Midbrain (tissue), 1 donor: ENCODE results near the gene FOXK1.

Source experiments
- DNase-seq: peaks from one replicate; lab custom pipeline; 2025; lab: John Stamatoyannopoulos, UW

FOXK1 gene

DNA sequence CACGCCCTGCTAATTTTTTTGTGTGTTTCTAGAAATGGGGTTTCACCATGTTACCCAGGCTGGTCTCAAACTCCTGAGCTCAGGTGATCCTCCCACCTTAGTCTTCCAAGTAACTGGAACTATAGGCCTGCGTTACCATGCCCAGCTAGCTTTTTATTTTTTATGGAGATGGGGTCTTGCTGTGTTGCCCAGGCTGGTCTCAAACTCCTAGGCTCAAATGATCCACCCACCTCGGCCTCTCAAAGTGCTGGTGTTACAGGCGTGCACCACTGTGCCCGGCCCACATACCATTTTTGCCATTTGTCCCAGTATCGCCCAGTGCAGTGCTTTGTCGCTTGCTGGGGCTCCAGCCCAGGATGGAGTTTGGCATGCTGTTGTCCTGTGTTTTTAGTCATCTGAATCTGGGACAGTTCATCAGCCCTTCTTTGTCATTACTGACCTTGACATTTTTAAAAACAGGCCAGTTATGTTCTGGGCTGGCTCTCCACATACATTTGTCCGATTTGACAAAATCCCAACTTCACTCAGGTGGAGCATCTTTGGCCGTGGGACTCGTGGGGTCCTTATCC is 16.7 kb downstream of the FOXK1 start:
- no peak for DNase-seq

DNA sequence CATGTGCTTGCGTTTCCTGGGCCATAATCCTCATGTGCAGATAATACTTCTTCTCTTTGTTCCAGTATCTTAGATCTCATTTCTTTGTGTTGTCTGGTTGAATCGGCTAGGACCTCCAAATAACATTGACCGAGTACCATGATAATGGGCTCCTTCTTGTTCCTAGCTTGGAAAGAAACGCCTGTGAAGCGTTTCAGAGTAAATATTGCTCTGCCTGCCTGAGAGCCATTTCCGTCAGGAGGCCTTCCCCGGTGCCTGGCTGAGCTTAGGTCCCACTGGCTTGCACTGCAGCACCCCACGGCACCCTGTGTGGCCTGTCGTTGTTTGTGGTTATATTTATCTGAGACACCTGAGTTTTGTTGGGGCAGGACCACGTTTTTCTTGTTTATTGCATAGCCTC is 17.7 kb downstream of the FOXK1 start:
- DNase-seq: no peak

- DNase-seq: no peak
These were observed 18.6 kb downstream of the FOXK1 start for GRCh38 chr7:4700577-4701235.

DNA sequence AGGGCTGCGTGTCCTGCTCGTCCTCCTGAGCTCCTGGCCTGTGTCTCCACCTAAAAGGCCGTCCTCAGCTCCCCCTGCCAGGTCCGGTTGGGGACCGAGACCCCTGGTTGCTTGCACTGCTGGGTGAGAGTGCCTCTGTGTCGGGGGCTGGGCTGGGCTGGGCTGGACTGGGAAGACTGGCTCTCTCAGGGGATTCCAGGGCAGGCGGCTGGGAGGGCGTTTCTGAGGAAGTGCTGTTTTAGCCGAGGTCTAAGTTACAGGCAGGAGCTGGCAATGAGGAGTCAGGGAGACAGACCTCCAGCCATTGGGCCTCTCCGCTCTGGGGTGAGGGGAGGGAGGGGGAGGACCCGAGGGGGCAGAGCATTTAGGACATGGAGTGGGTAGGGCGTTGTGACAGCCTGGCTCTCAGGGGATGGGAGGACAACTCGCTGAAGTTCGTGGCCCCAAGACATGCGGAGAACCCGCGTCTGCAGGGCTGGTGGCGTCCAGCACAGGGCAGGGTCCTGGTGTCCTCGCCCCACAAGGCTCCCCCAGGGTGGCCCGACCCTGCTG is 20.9 kb downstream of the FOXK1 start:
- DNase-seq: no peak

DNA sequence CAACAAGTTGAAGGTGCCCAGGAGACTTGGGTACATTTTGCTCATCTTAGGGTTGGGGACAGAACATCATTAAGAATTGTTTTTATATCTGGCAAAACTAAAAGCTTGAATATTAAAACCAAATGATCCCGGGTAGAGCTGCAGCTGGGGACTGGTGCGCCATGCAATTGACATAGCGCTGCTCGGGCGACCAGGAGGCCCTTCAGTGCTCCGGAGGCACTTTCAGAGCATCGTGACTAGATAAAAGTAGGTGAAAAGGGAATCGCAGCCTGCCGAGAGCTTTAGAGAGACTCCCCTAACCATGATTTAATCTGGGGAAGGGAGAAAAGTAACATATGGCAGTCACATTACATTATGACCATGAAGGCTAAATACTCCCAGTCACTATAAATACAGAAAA is 21.4 kb downstream of the FOXK1 start:
- no peak for DNase-seq

GRCh38 chr7:4706384-4707216 is 24.5 kb downstream of the FOXK1 start:
- DNase-seq: no peak

GRCh38 chr7:4707217-4707741 is 25.2 kb downstream of the FOXK1 start:
- no peak for DNase-seq

- DNase-seq: no peak
These were observed 25.9 kb downstream of the FOXK1 start for GRCh38 chr7:4707980-4708411.

DNA sequence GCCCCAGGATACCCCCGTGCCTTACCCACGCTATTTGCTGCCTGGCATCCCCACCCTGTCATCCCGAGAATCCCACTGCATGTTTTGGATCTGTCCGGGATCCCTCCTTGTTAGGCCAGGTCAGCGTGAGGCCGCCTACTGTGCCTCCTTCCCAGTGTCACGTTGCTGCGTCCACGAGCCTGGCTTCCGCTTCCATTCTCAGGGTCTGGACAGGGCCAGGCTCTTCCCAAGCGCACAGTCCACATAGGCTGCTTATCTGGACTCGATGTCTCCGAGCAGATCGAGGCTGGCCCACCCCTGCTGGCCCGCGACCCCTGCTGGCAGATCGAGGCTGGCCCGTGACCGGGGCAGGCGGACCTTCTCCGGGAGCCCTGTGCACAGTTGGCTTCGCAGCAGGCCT is 27.1 kb downstream of the FOXK1 start:
- DNase-seq: no peak

DNA sequence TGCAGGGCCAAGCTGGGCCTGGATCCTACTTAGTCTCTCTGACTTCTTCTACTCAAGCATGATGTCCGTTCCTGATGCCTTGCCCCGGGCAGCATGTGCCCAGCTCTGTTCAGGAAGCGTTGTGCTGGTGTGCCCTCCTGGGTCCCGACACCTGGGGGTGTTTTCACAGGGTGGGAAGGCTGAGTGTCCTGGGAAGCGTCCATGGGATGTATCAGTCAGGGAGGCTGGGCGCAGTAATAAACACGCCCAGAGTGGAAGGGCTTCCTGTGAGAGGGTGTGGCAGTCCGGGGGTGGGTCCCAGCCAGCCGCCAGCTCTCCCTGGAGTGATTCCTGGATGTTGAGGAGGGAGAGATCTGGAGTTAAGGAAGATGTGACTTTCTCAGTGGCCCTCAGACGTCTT is 29.0 kb downstream of the FOXK1 start:
- DNase-seq: no peak

DNA sequence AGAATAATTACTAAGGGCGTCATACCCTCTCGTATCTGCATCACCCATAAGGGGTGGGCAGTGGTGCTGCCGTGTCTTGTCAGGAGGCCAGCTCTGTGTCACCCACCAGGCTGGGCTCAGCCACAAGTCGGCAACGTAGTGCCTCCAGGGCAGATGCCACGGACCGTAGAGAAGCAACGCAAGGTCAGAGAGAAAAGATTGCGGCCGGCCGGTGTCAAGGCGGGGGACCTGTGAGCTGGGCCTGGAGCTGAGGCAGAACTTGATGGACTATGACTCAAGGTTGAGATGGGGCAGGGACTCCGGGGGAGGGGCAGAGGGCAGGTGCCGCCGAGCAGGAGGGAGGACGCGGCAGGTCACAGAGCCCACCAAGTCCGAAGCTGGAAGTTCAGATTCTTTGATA is 29.5 kb downstream of the FOXK1 start:
- no peak for DNase-seq

DNA sequence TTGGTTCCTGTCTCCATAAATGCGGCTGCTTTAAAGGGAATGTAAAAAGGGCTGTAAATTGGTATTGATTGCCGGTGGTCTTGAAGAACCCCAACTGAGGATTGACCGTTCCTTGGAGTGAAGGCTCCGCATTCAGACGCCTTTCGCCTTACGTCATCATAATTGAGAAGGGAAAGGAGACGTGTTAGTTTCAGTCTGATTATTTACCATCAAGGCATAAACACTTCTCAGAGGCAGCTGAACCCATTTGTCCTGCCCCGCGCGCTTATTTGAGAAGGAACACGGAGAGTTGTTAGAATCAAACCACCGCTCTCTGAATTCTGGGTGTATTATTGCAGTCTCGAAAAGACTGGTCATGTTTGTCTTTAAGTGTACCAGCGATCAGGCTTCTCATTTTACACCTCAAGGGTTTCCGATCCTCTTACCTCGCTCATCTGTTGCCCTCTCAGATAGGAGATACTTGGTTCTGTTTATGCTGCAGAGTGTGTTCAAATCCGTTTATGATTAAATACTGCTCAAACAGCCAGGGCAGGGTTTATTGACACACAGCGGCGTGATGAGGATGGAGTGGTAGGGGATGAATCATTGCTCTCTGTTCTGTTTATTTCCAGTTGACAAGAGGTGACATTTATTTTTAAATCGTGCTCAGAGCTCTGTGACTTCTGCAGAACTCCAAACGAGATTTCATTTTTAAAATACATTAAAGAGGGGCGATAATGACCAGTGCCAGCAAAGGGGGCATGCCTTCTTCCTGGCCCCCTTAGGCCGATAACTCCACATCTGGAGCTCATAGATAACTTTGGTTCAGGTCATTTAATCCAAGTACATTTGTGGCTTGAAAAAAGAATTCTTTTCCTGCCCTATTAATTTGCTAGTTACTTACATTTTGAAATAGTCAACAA is 30.4 kb downstream of the FOXK1 start:
- no peak for DNase-seq

GRCh38 chr7:4713183-4713784 is 31.2 kb downstream of the FOXK1 start:
- no peak for DNase-seq

GRCh38 chr7:4714161-4714700 is 32.1 kb downstream of the FOXK1 start:
- no peak for DNase-seq

- no peak for DNase-seq
These were observed 32.8 kb downstream of the FOXK1 start for GRCh38 chr7:4714767-4715409.

DNA sequence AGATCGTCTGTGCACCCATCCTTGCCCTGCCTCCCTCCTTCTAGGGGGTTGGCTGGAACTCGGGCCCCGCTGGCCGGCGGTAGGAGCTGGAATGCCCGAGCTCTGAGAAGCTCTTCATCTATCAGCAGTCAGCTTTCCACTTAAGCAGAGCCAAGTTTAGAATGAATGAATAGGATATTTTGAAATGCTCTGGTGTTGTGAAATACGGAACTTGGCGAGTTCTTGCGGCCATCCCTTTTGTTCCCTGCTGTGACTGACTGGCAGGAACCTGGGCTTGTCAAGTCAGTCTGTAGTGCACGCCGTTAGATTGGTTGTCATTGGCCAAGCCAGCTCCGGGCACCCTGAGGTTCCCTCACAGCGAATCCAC is 33.3 kb downstream of the FOXK1 start:
- DNase-seq: peak; percentile 73

DNA sequence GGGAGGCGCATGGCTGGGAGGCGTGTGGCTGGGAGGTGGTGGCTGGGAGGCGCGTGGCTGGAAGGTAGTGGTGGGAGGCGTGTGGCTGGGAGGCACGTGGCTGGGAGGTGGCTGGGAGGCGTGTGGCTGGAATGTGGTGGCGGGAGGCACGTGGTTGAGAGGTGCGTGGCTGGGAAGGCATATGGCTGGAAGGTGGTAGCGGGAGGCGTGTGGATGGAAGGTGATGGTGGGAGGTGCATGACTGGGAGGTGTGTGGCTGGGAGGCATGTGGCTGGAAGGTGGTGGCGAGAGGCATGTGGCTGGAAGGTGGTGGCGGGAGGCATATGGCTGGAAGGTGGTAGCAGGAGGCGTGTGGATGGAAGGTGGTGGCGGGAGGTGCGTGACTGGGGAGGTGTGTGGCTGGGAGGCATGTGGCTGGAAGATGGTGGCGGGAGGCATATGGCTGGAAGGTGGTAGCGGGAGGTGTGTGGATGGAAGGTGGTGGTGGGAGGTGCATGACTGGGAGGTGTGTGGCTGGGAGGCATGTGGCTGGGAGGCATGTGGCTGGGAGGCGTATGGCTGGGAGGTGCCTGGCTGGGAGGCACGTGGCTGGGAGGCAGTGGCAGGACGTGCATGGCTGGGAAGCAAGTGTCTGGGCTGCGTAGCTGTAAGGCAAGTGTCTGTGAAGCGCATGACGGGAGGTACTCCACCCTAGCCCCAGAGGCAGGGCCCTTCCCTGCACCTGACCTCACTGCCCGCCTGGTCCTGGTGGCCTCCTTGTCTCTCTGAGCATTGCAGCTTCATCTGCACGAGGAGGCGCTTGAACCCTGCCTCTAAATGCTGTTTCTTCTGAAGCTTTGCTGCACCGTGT is 35.1 kb downstream of the FOXK1 start:
- DNase-seq: no peak

- DNase-seq: no peak
These were observed 36.0 kb downstream of the FOXK1 start for GRCh38 chr7:4718075-4718474.

DNA sequence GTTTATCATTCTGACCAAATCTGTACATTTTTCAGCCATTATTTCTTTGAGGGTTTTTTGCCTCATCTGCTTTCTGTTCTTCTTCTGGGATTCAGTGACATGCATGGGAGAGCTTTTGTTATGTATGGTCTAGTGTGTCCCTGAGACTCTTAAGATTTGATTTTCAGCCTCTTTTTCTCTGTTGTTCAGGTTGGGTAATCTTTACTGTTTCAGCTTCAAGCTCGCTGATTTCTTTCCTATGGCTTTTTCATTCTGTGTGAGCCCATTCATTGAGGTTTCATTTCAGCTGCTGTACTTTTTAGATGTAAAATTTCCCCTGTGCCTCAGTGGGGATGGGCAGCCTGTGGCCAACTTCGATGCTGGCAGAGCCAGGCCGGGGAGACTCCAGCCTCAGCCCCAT is 38.1 kb downstream of the FOXK1 start:
- no peak for DNase-seq

DNA sequence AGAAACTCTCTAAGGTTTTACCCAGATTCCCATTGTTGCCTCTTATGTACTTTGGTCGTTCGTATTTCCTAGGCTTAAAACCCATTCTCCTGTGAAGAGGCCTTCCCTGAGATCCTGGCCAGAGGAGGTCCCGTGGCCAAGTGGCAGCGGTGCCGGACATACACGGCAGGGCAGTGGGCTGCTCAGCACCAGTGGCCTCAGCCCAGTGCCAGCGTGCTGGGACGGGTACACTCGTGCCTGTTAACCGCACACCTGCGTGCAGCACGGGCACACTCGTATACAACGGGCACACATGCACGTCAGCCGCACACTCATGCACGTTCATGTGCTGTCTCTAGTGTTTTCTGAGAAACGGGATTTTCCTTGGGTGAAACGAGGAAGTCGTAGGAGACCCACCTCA is 40.2 kb downstream of the FOXK1 start:
- DNase-seq: no peak
